NOMO-1 (cell line): ENCODE measurements around the gene RMI1.
"Not testable (repeated sequence)": the region's sequence is repeated elsewhere in the genome, so short reads cannot be mapped to it uniquely, and the experiment has no call there.

ENCODE experiments used
- DNase-seq, 2 experiments: peaks; one replicate each; lab custom pipeline; 2025; ENCODE audit not compliant: unreplicated experiment in 2 of 2; lab: John Stamatoyannopoulos, UW

The RMI1 gene

GRCh38 chr9:83980395-83981125, at the start of gene RMI1:
Gene RMI1 (plus strand): TSS chr9:83980805. CDS start chr9:84000987, 20,182 bp downstream.
- DNase-seq: peak; percentile 68 to 84

- peak in 1 of 2 experiments; percentile 25 for DNase-seq
Observed at GRCh38 chr9:83930881-83931280, 49.7 kb upstream of the RMI1 start.

DNA sequence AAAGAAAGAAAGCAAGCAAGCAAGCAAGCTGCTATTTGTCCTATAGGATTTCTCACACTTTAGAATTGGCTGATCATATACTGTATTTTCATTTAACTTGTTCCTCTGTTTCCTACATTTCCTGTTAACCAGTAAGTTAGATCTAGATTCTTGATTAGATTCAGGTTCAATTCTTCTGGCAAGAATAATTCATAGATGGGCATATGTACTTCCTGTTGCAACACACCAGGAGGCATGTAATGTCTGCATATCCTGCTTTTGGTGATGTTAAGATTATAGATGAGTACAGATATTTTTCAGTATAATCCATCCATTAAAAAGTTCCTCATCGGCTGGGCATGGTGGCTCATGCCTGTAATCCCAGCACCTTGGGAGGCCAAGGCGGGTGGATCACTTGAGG, 48.6 kb upstream of the RMI1 start:
- DNase-seq: peak in 1 of 2 experiments; percentile 1

DNA sequence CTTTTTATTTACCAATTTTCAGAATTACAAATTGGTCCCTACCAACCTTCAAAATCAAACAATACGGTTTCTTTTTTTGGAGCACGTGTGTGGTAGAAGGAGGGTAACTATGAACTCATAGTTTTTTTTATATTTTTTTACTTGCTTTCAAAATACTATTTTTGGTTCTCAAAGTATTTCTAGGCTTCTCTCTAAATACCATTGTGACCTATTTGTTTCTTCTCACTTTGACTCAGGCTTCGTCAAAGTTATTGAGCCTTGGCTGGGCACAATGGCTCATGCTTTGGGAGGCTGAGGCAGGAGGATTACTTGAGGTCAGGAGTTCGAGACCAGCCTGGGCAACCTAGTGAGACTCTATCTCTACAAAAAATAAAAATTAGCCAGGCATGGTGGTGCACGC, 47.8 kb upstream of the RMI1 start:
- DNase-seq: no peak

DNA sequence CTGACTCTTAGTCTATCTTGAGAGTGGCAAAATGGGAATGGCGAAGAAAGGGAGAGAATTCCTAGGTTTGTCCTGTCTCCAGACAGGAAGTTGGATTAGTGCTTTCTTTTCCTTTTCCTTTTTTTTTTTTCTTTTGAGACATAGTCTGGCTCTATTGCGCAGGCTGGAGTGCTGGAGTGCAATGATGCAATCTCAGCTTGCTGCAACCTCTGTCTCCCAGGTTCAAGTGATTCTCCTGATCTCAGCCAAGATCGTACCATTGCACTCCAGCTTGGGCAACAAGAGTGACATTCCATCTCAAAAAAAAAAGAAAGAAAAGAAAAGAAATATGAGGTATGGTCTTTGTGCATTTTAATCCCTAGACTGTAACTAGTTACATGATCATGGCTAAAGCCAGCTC, 46.8 kb upstream of the RMI1 start:
- DNase-seq: no peak

DNA sequence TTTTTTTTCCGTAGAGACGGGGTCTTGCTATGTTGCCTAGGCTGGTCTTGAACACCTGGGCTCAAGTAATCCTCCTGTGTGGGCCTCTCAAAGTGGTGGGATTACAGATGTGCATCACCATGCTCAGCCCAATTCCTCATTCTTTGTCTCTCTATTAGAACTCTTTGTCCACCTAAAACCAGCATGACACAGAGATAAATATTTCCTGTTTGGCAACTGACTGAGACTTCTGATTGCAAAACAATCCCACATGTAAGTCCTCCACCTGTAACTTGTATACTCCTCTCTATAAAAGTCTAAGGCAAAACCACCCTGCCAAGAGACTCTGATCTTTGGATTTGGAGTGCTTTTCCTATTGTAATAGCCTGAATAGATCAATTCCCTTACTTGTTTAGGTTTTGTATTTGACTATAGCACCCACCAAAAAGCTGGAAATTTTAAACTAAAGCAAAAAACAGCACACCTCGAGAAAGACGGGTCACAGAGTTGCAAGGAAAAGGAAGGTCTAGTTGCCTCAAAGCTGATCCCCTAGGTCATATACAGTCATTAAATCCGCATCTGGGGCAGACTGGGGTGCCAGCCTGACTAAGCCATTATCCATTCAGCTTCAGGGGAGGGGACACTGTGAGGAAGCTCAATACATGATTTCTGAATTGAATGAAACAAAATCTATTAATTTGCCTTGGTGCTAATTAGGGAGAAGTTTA, 45.9 kb upstream of the RMI1 start:
- DNase-seq: peak in 1 of 2 experiments; percentile 67

- no peak for DNase-seq
Observed at GRCh38 chr9:83935276-83935935, 45.2 kb upstream of the RMI1 start.

DNA sequence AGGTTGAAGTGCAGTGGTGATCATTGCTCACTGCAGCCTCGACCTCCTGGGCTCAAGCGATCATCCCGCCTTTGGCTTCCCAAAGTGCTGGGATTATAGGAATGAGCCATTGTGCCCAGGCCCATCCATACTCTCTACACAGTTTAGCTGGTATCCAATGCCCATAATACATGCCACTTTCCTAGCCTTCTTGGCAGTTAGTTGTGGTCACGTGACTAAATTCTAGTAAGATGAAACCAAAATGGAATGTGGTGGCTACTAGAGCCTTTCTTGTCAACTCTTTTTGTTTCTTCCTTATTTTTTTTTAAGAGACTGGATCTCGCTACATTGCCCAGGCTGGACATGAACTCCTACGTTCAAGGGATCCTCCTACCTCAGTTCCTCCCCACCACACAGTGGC, 44.1 kb upstream of the RMI1 start:
- DNase-seq: no peak

GRCh38 chr9:83937861-83938455, 42.6 kb upstream of the RMI1 start:
- DNase-seq: peak in 1 of 2 experiments; percentile 22

GRCh38 chr9:83940590-83941303, 39.9 kb upstream of the RMI1 start:
- no peak for DNase-seq

DNA sequence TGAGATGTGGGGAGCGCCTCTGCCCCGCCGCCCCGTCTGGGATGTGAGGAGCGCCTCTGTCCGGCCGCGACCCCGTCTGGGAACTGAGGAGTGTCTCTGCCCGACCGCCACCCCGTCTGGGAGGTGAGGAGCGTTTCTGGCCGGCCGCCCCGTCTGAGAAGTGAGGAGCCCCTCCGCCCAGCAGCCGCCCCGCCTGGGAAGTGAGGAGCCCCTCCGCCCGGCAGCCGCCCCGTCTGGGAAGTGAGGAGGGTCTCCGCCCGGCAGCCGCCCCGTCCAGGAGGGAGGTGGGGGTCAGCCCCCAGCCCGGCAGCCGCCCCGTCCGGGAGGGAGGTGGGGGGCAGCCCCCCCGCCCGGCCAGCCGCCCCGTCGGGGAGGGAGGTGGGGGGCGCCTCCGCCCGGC, 32.5 kb upstream of the RMI1 start:
- not testable (repeated sequence) for DNase-seq

DNA sequence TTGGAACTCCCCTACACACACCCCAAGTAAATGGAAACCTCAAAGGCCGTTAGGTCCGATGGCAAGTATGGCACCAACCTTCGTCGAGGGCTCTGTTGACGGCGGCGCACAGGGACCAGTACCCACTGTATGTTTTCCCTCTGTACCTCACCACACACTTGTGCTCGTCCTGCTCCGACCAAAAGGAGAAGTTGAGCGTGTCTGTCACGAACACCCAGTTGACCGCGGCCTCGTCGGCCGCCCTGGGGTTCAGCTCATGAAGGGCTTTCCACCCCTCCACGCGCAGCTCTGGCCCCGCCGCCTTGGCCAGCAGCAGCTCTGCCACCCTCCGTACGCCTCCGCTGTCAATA, 24.5 kb upstream of the RMI1 start:
- peak; percentile 38 to 60 for DNase-seq

DNA sequence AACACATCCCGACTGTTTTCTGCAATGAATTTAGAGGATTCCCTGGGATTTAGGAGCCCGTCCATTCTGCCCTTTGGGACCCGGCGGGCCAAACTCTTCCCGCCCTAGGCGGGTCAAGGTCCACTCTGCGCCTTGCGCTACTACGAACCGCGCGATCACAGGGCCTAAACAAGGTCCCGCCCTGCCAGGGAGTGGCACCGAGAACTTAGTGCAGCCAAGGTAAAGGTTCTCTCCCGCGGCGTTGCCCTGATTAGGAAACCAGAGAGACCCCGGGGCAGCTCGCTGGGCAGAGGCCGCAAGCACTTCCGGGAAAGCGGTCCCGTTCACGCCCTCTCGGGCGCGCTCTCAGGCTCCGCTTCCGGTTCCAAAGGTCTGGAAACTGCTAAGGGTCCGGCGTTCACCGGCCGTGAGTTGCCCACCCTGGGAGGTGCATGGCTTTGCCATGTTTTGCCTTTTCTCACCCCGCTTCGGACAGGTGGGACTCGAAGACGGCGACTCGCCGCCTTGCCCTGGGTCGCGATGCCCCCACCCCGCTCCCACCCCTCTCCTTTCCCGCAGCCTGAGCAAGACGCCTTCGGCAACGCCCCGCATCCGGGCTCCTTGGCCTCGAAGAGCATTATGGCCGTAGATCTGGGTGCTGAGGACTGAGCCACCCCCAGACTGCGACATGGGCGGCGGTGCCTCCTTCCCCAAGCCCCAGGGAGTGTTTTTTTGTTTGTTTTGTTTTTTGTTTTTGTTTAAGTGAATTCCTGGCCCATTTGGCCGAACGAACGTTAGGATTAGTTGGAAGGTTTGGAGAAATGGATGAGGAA, 24.0 kb upstream of the RMI1 start:
- DNase-seq: peak; percentile 35 to 44

DNA sequence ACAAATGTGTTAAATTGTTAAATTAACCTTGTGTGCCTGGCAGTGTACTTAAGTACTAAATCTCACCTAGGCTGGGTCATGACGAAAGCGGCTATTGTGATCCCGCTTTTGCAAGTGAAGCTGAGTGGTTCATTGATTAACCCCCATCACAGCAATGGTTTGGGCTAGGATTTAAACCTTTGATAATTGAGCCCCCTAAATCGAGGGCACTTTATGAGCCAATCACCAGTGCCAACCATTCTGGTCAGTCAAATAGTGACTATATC, 23.4 kb upstream of the RMI1 start:
- no peak for DNase-seq

GRCh38 chr9:83959061-83959460, 21.5 kb upstream of the RMI1 start:
- DNase-seq: no peak

- DNase-seq: no peak
Observed at GRCh38 chr9:83960991-83961390, 19.6 kb upstream of the RMI1 start.

- no peak for DNase-seq
Observed at GRCh38 chr9:83962165-83962564, 18.4 kb upstream of the RMI1 start.

GRCh38 chr9:83964973-83965349, 15.6 kb upstream of the RMI1 start:
- no peak for DNase-seq

GRCh38 chr9:83965350-83966208, 15.0 kb upstream of the RMI1 start:
- no peak for DNase-seq
